ENCODE results near the gene OR2H1.

OR2H1 gene

DNA sequence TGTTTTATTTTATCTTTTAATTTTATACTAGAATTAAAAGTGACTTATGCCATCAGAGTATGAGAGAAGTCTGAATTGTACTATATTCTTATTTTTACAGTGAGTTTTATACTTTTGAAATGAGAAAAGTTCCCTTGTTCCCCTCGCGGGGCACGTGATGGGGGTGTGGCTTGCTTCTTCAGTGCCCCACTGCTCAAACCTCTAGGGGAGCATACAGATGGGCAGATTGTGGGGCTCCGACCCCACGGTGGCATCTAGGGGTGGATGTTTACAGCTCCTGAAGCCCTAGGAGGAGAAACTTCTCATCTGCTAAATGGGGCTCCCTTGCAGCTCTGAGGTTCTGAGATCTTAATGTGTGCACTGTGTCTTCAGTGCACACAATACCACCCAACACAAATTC, 42.7 kb downstream of the OR2H1 start:
- no peak for TF ChIP-seq CTCF (IDR thresholded peaks at IDR 0.05; ENCODE audit: low read depth, low read length)
- no peak for DNase-seq (ENCODE audit: low read depth in 2 of 2)
- H3K4me3 ChIP-seq (replicated peaks in 1 of 2; ENCODE audit: low read depth in 2 of 2, low read length in 2 of 2), result no peak overlapping the region

- DNase-seq (ENCODE audit: low read depth in 2 of 2), result no peak
- no peak overlapping the region for H3K4me3 ChIP-seq (replicated peaks in 1 of 2; ENCODE audit: low read depth in 2 of 2, low read length in 2 of 2)
- TF ChIP-seq CTCF (IDR thresholded peaks at IDR 0.05; ENCODE audit: low read depth, low read length), result no peak
Observed at GRCh38 chr6:29500594-29500993, 43.6 kb downstream of the OR2H1 start.

DNA sequence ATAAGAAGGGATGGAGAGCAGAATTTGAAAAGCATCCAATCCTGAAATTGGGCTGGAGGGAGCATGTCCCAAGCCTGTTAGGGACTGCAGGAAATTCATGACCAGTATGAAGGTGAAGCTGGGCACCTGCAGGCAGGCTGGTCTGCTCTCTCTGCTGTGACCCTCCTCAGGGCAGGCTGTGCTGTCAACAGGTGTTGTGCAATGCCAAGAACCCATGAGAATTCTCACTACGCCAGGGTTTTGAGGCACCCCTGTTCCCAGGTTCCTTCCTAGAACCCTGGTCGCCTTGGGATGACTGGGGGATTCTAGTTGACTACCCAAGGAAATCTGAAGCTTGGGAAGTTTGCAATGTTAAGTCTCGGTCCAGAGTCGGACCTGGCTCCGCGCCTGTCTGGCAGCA, 44.2 kb downstream of the OR2H1 start:
- DNase-seq (ENCODE audit: low read depth in 2 of 2), result no peak
- no peak overlapping the region for H3K4me3 ChIP-seq (replicated peaks in 1 of 2; ENCODE audit: low read depth in 2 of 2, low read length in 2 of 2)
- no peak for TF ChIP-seq CTCF (IDR thresholded peaks at IDR 0.05; ENCODE audit: low read depth, low read length)

GRCh38 chr6:29502181-29502580, 45.2 kb downstream of the OR2H1 start:
- no peak overlapping the region for H3K4me3 ChIP-seq (replicated peaks in 1 of 2; ENCODE audit: low read depth in 2 of 2, low read length in 2 of 2)
- TF ChIP-seq CTCF (IDR thresholded peaks at IDR 0.05; ENCODE audit: low read depth, low read length), result no peak
- no peak for DNase-seq (ENCODE audit: low read depth in 2 of 2)

- H3K4me3 ChIP-seq (replicated peaks in 1 of 2; ENCODE audit: low read depth in 2 of 2, low read length in 2 of 2), result no peak overlapping the region
- no peak for TF ChIP-seq CTCF (IDR thresholded peaks at IDR 0.05; ENCODE audit: low read depth, low read length)
- DNase-seq (ENCODE audit: low read depth in 2 of 2), result peak in 1 of 2 donors; percentile 87
Observed at GRCh38 chr6:29502597-29502996, 45.6 kb downstream of the OR2H1 start.

- no peak overlapping the region for H3K4me3 ChIP-seq (replicated peaks in 1 of 2; ENCODE audit: low read depth in 2 of 2, low read length in 2 of 2)
- no peak for TF ChIP-seq CTCF (IDR thresholded peaks at IDR 0.05; ENCODE audit: low read depth, low read length)
- DNase-seq (ENCODE audit: low read depth in 2 of 2), result peak in 1 of 2 donors; percentile 13
Observed at GRCh38 chr6:29504961-29505360, 48.0 kb downstream of the OR2H1 start.

DNA sequence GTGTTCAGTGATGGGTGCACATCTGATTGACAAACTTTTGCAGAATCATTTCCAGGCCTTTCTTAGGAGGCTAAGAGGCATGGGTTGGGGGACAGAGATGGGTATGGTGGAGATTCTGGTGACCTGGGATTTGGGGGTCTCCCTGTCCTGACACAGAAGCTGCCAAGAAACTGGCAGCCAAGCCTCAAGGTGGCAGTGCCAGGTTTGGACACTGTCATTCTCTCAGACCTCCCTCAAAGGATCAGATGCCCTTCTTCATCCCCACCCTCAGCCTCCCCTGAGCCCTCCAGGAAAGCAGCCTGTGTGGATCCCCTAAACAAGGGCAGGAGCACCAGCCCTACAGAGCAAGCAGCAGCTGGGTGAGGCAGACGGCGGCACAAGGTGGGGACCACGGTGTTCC, 48.9 kb downstream of the OR2H1 start:
- H3K4me3 ChIP-seq (replicated peaks in 1 of 2; ENCODE audit: low read depth in 2 of 2, low read length in 2 of 2), result no peak overlapping the region
- DNase-seq (ENCODE audit: low read depth in 2 of 2), result no peak
- TF ChIP-seq CTCF (IDR thresholded peaks at IDR 0.05; ENCODE audit: low read depth, low read length), result no peak
